ENCODE data around the gene CENATAC.
A peak's percentile ranks its signal among the peaks of the same experiment; 100 is the strongest.
"Not testable (repeated sequence)": the region's sequence is repeated elsewhere in the genome, so short reads cannot be mapped to it uniquely, and the experiment has no call there.

CENATAC gene

DNA sequence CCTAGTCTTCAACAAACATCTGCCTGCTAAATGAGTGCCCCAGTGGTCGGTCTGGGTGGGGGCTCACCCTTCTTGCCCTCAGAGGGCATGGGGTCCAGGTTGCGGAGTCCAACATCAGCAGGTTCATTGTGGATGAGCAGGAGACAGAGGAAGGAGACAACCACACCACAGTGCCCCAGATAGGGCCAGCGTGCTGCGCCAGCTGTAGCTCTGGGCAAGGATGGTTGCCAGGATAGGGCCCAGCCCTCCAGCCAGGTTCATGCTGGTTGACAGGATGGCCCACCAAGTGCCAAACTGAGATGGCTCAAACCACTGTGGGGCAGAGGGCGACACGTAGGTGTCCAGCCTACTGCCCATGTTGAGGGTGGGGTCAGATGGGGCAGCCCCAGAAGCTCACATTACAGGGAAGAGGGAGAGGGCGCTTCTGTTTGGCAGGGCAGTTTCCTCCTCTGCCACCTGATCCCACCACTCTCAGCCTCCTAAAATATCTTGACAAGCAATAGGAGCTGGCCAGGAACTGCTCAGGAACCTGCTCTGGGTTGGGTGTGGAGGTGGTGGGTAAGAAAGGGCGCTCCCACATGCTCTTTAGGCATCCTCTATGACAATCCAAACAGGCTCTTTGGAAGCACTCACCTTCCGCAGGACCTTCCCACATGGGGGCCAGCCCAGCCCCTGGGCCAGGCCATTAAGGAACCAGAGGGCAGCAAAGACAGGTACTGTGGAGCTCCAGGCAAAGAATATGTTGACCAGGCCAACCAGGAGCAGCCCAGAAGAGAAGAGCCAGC, 29.8 kb downstream of the CENATAC start:
- DNase-seq (ENCODE audit: low spot score): no peak

DNA sequence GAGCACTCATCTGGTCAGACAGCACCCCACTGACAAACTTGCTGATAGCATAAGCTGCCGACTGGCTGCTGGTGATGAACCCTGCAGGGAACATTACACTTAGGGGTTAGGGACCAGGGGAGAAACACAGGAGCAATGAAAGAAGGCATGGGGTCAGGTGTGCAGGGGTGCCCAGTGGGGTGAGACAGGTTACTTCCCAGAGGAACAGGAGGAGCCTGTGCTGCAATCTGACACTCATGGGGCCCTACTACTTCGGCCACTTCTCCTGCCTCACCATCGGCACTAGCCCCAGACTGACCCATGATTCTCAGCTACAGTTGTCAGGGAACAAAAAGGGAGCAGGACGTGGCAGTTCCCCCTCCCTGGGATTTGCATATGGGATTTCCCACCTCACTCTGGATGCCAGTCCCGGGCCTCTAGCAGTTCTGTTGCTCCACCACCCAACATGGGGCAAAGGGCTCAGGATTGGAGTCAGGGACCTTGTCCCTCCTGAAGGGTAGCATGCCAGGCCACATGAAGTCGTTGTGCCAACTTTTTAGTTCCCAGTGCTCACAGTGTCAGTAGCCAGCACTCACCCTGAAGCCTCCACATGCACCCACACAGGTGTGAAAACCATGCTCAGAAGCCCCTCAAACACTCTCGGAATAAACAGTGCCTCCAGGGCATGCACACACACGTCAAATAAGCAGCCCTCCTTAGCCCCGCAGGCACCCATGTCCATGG, 30.6 kb downstream of the CENATAC start:
- no peak for DNase-seq (ENCODE audit: low spot score)

DNA sequence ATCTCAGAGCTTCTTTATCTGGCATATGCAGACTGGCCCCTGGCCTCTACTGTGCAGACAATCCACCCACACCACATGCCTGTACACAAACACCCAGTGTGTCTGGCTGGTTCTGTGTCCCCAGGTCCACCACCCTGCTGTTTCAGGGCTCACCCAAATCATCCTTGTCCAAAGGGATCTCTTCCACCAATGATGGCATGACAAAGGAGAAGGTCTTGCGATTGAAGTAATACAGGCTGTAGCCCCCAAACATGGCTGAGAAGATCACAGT, 31.1 kb downstream of the CENATAC start:
- no peak for DNase-seq (ENCODE audit: low spot score)

DNA sequence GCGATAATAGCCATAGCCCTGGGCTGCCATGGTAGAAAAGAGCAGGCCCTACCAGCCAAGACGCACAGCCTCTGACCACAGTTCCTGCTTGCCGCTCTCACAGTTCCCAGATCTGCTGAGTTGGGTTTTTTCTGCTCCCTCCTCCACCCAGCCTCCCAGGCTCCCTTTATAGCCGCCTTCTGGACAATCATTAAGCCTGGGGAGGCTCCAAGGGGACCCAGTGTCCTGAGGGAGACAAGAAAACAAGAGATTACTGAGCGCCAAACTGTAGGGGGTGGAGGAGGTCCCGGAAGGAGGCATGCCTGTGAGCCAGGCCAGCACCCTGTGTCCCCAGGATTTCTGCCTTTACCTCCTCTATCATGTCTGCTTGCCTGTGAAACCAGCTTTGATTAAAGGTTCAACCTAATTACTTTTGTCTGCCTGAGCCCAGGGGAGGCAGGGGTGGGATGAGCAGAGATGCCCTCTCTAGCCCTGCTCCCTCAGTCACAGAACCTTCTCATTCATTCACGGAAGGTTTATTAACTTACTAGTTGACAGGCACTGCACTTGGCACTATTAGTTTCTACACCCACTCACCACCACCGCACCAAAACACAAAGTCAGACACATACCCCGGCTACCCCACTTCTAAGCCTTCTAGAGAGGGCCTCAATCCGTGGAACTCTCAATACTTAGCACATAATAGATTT, 31.5 kb downstream of the CENATAC start:
- DNase-seq (ENCODE audit: low spot score): no peak

DNA sequence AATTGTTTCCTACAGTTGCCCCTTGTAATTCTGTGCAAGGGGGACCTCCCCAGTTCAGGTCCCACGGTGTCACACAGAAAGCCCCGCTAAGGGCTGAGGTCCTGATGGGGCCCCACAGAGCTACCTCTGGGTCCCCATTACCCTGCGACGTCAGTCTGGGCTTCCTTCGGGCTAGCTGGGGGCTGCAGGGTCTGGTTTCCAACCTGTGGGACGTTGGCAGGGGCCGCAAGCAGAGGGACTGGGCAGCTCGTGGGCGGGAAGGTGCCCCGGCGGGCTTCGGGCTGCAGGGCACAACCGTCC, 32.0 kb downstream of the CENATAC start:
- no peak for DNase-seq (ENCODE audit: low spot score)

DNA sequence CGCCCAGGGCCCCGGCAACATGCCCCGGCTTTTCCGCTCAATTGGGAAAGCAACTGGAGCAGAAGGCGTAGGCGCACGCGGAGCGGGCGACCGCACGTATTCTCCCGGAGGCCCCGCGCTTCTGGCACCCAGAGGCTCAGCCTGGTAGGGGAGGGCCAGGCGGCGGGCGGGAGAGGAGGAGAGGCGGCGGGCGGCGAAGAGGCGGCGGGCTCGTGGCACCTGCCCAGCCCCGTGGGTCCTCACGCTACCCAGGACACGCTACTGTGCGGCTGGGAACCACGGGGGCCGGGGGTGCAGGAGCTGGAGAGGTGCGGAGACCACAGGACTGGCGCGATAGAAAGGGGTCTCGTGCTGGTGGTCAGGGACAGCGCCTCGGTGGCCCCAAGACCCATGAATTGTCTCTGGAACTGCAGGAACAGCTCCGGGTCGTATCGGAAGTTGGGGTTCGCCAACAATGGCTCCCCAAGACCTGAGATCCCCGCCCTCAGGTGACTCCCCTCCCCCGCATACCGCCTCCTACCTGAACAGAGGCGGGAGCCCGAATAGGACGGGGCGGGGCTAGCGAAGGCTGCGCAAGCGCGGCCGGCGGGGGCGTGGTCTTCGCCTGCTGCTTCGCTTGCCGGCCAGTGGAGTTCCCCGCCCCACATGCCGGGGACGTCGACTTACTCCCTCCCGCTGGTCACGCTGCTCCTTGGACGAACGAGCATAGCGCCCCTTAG, 32.5 kb downstream of the CENATAC start, which contains the start of gene SLC37A4:
Gene SLC37A4 (minus strand): TSS at position 549 of the 719 bp plus-strand sequence.
- peak; percentile 97 for DNase-seq (ENCODE audit: low spot score)

DNA sequence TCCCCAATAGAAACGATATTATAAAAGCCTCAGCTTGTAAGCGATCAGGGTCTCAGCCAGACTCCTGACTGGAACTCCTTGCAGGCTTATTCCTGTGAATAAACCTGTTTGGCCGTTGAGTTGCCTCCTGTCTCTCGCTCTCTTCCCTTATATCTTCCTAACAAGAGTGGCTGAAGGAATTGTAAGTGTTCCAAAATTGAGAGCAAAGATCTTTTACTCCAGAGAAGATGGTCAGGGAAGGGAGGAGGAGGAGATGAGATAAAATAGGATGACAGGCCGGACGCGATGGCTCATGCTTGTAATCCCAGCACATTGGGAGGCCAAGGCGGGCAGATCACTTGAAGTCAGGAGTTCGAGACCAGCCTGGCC, 34.0 kb downstream of the CENATAC start:
- no peak for DNase-seq (ENCODE audit: low spot score)

DNA sequence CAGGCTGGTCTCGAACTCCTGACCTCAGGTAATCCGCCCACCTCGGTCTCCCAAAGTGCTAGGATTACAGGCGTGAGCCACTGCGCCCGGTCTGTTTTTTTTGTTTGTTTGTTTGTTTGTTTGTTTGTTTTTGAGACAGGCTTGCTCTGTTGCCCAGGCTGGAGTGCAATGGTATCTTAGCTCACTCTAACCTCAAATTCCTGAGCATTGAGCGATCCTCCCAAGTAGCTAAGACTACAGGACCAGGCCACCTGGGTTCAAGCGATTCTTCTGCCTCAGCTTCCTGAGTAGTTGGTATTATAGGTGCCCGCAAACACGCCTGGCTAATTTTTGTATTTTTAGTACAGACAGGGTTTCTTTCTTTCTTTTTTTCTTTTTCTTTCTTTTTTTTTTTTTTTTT, 35.5 kb downstream of the CENATAC start:
- DNase-seq (ENCODE audit: low spot score): not testable (repeated sequence)

DNA sequence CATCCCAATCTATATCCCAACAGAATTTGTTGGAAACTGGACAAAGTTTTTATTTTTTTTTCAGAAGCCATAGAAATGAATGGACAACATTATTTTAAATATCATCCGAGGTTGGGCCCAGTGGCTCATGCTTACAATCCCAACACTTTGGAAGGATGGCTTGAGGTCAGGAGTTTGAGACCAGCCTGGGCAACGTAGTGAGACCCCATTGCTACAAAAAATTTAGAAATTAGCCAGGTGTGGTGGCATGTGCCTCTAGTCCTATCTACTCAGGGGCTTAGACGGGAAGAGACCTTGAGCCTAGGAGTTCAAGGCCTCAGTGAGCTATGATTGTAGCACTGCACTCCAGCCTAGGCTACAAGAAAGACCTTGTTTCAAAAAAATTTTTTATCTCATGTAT, 36.9 kb downstream of the CENATAC start:
- DNase-seq (ENCODE audit: low spot score): no peak

DNA sequence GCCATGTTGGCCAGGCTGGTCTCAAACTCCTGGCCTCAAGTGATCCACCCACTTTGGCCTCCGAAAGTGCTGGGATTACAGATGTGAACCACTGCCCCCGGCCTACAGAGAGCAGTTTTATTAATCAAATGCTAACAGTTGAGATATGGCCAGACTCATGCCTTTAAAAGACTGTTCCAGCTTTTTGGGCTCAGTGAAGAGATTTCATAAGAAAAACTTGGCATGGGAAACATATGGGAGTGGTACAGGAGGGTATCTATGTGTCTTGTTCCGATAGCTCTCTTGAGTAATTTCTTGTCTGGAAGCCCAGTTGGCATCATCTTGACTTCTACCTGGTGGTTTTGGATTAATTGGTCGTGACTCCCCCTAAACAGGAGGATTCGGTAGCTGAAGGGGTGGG, 40.9 kb downstream of the CENATAC start:
- no peak for DNase-seq (ENCODE audit: low spot score)

DNA sequence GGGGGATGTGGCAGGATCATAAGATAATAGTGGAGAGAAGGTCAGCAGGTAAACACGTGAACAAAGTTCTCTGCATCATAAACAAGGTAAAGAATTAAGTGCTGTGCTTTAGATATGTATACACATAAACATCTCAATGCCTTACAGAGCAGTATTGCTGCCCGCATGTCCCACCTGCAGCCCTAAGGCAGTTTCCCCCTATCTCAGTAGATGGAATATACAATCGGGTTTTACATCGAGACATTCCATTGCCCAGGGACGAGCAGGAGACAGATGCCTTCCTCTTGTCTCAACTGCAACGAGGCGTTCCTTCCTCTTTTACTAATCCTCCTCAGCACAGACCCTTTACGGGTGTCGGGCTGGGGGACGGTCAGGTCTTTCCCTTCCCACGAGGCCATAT, 41.5 kb downstream of the CENATAC start:
- not testable (repeated sequence) for DNase-seq (ENCODE audit: low spot score)

DNA sequence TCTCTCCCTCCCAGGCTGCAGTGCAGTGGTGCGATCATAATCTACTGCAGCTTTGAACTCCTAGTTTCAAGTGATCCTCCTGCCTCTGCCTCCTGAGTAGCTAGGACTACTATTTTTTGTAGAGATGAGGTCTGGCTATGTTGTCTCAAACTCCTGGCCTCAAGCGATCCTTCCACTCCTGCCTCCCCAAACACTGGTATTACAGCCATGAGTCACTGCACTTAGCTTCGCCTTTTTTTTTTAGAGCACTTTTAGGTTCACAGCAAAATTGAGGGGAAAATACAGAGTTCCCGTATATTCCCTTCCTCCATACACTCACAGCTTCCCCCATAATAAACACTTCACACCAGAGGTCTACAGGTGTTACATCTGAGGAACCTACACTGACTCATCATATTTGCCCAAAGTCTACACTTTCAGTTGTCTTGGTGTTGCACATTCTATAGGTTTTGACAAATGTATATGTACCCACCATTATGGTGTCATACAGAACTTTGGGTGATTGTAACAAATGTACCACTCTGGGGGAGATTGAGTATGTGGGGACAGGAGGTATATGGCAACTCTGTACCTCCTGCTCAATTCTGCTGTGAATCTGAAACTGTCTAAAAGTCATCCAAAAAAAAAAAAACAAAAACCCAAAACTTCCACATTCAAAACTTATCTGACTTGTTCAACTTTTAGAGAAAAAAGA, 44.0 kb downstream of the CENATAC start:
- no peak for DNase-seq (ENCODE audit: low spot score)

DNA sequence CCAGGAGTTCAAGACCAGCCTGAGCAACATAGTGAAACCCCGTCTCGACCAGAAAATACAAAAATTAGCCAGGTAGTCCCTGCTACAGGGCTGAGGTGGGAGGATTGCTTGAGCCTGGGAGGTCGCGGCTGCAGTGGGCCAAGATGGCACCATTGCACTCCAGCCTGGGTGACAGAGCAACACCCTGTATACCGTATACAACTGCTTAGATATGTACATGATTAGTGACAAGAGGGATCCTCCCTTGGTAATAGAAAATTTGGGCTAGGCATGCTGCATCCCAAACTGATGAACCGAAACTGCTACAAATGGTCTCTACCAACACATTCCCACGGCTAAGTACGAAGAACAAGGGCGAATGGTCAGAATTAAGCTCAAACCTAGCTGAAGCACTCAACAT, 45.0 kb downstream of the CENATAC start:
- no peak for DNase-seq (ENCODE audit: low spot score)

DNA sequence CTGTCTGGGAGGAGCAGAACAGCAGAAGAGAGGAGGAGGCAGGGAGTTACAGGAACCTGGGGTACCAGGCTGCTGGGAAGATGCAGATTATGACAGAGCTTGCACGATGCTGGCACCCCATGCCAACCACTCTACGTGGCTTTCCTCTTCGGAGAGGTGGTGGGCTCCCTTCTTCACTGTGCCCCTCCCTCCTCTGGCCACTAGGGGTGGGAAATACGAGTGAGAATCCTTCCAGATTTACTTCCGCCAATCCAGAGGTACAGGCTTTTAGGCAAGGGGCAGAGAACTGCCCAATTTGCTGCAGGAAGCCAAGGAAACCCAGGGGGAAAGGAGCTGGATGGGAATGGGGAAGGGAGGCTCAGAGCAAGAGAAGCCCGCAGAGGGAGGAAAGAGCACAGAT, 46.8 kb downstream of the CENATAC start:
- no peak for DNase-seq (ENCODE audit: low spot score)

DNA sequence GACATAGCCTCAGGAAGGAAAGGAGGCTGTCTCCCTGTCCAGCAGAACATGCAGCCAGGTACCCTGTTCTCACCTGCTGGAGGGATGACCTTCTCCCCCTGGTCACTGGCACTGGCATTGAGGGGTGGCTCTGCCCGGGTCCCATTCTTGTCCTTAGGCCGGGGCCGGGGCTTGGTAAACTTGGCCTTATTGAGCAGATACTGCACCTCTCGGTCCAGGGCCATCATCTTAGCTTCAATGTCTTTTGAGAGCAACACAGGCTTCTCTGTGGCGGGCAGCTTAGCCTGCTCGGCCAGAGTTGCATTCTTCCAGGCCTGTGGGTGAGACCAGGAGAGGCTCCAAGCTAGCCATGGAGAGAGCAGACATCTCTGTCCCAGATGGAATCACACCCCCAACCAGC, 48.6 kb downstream of the CENATAC start:
- no peak for DNase-seq (ENCODE audit: low spot score)

DNA sequence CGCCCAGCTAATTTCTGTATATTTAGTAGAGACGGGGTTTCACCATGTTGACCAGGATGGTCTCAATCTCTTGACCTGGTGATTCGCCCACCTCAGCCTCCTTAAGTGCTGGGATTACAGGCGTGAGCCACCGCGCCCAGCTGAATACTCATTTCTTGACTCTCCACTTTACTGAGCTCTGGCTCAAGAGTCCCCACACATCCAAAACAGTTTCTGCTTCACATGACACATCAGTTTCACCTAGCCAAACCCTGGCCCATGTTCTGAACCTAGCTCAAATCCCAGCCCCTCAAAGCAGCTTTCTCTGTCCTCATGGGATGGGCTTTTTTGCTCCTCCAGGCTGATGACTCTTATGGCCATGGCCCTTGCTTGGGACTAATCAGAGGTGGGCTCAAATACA, 49.3 kb downstream of the CENATAC start:
- no peak for DNase-seq (ENCODE audit: low spot score)

DNA sequence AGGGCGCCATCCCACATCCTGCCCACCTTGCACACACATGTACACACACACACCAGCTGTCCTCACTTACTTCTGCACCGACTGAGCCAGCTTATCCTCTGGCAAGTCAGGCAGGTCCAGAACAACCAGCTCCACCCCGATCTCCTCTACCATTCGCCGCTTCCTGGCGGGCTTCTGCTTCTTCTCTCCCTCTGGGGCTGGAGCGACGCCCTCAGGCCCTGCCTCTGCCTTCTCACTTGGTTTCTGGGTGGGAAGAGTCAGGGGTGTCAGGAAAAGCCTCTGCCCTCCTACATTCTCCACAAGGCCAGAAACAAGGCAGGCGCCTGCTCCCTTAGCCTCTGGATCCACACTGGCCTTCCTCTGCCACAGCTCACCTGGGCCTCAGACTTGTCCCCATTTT, 50.7 kb downstream of the CENATAC start:
- DNase-seq (ENCODE audit: low spot score): no peak

DNA sequence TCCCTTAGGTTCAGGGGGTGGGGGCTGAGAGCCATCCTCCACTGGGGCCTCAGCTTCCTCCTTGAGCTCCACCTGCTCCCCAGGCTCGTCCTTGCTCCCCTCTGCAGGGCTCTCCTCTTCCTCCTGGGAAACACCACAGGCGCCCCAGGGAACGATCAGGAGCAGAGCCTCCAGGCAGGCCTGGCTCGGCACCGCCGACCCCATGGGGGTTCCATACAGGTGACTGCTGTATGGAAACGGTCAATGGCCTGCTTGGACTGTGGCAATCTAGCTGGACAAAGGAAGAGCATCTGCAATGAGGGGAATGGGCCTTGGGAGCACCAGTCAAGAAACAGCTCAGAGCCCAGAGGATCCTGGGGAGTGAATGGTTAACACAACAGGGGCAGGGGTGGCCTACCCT, 51.1 kb downstream of the CENATAC start:
- no peak for DNase-seq (ENCODE audit: low spot score)

DNA sequence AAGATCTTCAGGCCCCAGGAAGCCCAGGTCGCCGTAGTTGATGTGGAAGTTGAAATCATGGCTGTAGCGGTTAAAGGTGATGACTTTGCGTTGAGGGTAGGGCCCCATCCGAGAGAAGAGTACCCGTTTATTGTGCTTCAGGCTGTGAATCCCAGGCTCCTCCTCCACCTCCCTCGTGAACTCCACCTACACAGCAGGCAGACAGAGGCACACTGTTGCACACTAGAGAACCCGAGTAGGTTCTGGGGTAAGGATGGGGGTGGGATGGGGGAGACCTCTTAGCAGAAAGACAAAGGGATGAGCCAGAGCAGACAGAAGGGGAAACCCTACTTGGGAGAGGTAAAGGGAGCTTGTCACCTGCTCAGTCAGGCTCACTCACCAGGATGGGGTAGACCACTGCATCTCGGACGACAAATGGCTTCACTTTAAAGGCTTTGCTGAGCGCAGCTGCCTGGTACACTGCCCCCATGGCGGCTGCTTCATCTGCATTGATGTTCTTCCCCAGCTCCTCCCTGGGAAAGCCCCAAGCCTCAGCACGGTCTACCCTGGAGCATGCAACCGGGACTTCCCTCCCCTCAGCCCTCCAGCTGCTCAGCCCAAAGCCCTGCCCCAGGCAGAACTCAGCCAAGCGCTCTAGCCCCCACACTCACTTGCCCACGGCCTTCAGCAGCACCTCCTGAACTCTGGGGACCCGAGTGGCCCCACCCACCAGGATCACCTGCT, 53.7 kb downstream of the CENATAC start:
- no peak for DNase-seq (ENCODE audit: low spot score)

DNA sequence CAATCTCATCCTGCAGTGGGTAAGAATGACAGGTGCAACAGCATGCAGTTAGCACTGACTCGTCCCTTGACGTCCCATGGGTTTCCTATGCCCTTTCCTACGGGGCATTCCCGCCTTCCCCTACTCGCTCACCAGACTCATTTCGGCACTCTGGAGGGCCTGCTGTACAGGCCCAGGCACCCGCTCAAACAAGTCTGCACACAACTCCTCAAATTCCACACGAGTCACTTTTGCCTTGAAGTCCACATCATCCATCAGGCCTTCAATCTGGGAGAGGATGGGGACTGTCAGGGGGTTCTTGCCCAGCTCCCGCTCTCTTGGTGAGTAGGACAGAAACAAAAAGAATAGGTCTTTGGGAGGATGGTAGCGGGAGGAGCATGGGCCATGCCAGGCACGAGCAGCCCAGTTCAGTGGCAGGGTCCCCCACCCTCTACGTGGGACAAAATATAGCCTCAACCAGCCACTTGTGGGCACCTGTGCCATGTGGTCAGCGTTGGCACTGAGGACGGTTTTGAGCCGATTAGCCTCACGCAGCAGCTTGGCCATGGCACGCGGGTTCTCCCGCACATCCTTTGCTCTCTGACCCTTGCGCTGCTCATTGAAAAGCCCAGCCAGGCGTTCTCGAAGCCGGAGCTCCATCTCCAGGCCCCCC, 54.4 kb downstream of the CENATAC start:
- no peak for DNase-seq (ENCODE audit: low spot score)

DNA sequence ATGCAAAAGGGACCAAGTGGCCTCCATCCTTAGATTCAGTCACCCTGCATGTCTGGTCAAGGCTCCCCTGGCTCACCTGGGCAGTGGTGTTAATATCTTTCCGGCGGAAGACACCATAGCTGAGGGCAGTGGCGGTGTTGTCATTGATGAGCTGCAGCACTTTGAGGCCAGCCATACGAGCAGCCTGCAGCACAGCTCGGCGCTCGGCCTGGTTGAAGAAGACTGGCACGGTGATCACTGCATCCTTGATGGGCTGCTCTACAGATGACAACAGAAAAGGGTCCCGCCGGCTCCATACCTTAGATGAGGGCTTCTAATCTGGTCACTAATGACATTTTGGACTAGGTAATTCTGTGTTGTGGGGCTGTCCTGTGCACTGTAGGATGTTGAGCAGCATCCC, 56.5 kb downstream of the CENATAC start:
- DNase-seq (ENCODE audit: low spot score): no peak
